Measurements from ENCODE around the gene PTCH1.

Gene PTCH1

DNA sequence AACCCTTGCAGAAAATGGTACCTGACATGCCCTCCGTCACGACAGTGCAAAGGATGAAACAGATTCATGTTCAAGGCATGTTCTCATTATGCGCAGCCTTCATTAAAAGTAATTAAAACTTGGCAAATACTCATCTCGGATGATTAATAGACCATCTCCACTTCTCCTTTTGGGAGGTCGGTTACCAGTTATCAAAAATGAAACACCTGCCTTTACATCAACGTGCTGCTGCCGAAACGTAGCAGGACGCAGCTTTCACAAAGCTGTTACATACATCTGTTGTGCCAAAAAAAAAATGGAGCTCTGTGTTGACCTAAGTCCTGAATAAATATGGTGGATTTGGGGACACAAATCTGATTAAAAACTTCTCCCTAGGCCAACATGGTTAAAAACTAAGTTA lies 75.7 kb downstream of the PTCH1 start:
- ChIA-PET POLR2A (no interaction called here), CTCF (no interaction called here)
- Histone ChIP-seq H3K4me3 (ENCODE audit: low read depth, low read length) (no peak overlapping the region), H3K36me3 (ENCODE audit: control insufficient read depth in 2 of 2, insufficient read depth in 1 of 2, low read length in 2 of 2) (peaks cover 8 to 22% of the 10 kb centered on the region in 2 experiments; a peak in 1 of 3 replicates), H3K27ac (ENCODE audit: extremely low read depth, low read depth, low read length) (no peak overlapping the region), H3K4me1 (ENCODE audit: control insufficient read depth, insufficient read depth, low read length) (no peaks in the 10 kb centered on the region), H3K9me3 (ENCODE audit: control insufficient read depth, insufficient read depth, low read depth, low read length) (no peaks in the 10 kb centered on the region)
- TF ChIP-seq, protein P1, sequence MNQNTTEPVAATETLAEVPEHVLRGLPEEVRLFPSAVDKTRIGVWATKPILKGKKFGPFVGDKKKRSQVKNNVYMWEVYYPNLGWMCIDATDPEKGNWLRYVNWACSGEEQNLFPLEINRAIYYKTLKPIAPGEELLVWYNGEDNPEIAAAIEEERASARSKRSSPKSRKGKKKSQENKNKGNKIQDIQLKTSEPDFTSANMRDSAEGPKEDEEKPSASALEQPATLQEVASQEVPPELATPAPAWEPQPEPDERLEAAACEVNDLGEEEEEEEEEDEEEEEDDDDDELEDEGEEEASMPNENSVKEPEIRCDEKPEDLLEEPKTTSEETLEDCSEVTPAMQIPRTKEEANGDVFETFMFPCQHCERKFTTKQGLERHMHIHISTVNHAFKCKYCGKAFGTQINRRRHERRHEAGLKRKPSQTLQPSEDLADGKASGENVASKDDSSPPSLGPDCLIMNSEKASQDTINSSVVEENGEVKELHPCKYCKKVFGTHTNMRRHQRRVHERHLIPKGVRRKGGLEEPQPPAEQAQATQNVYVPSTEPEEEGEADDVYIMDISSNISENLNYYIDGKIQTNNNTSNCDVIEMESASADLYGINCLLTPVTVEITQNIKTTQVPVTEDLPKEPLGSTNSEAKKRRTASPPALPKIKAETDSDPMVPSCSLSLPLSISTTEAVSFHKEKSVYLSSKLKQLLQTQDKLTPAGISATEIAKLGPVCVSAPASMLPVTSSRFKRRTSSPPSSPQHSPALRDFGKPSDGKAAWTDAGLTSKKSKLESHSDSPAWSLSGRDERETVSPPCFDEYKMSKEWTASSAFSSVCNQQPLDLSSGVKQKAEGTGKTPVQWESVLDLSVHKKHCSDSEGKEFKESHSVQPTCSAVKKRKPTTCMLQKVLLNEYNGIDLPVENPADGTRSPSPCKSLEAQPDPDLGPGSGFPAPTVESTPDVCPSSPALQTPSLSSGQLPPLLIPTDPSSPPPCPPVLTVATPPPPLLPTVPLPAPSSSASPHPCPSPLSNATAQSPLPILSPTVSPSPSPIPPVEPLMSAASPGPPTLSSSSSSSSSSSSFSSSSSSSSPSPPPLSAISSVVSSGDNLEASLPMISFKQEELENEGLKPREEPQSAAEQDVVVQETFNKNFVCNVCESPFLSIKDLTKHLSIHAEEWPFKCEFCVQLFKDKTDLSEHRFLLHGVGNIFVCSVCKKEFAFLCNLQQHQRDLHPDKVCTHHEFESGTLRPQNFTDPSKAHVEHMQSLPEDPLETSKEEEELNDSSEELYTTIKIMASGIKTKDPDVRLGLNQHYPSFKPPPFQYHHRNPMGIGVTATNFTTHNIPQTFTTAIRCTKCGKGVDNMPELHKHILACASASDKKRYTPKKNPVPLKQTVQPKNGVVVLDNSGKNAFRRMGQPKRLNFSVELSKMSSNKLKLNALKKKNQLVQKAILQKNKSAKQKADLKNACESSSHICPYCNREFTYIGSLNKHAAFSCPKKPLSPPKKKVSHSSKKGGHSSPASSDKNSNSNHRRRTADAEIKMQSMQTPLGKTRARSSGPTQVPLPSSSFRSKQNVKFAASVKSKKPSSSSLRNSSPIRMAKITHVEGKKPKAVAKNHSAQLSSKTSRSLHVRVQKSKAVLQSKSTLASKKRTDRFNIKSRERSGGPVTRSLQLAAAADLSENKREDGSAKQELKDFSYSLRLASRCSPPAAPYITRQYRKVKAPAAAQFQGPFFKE (tag by site-specific recombination; IDR thresholded peaks at IDR 0.05; ENCODE audit: borderline replicate concordance), result no peak
- TF ChIP-seq ZNF223 (tag by site-specific recombination; IDR thresholded peaks at IDR 0.05) (no peak), ZNF239 (tag by site-specific recombination; IDR thresholded peaks at IDR 0.05) (no peak), ZNF202 (tag by site-specific recombination; IDR thresholded peaks at IDR 0.05; ENCODE audit: borderline replicate concordance) (no peak), ZNF175 (tag by site-specific recombination; IDR thresholded peaks at IDR 0.05) (no peak), ZNF169 (tag by site-specific recombination; IDR thresholded peaks at IDR 0.05) (no peak), ZNF473 (tag by site-specific recombination; IDR thresholded peaks at IDR 0.05) (no peak), ZNF623 (tag by site-specific recombination; IDR thresholded peaks at IDR 0.05) (no peak), ZNF394 (tag by site-specific recombination; IDR thresholded peaks at IDR 0.05; ENCODE audit: borderline replicate concordance) (no peak), ZNF416 (tag by site-specific recombination; IDR thresholded peaks at IDR 0.05) (no peak), ZNF10 (tag by site-specific recombination; IDR thresholded peaks at IDR 0.05) (no peak), ZBTB20 (tag by site-specific recombination; IDR thresholded peaks at IDR 0.05) (no peak), ZNF76 (tag by site-specific recombination; IDR thresholded peaks at IDR 0.05; ENCODE audit: borderline replicate concordance, low read depth) (no peak), ZNF785 (tag by site-specific recombination; IDR thresholded peaks at IDR 0.05) (no peak), ZNF426 (tag by site-specific recombination; IDR thresholded peaks at IDR 0.05) (no peak)
- TF ChIP-seq, protein P2, sequence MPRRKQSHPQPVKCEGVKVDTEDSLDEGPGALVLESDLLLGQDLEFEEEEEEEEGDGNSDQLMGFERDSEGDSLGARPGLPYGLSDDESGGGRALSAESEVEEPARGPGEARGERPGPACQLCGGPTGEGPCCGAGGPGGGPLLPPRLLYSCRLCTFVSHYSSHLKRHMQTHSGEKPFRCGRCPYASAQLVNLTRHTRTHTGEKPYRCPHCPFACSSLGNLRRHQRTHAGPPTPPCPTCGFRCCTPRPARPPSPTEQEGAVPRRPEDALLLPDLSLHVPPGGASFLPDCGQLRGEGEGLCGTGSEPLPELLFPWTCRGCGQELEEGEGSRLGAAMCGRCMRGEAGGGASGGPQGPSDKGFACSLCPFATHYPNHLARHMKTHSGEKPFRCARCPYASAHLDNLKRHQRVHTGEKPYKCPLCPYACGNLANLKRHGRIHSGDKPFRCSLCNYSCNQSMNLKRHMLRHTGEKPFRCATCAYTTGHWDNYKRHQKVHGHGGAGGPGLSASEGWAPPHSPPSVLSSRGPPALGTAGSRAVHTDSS (tag by site-specific recombination; IDR thresholded peaks at IDR 0.05), result no peak
- TF ChIP-seq, protein P3, sequence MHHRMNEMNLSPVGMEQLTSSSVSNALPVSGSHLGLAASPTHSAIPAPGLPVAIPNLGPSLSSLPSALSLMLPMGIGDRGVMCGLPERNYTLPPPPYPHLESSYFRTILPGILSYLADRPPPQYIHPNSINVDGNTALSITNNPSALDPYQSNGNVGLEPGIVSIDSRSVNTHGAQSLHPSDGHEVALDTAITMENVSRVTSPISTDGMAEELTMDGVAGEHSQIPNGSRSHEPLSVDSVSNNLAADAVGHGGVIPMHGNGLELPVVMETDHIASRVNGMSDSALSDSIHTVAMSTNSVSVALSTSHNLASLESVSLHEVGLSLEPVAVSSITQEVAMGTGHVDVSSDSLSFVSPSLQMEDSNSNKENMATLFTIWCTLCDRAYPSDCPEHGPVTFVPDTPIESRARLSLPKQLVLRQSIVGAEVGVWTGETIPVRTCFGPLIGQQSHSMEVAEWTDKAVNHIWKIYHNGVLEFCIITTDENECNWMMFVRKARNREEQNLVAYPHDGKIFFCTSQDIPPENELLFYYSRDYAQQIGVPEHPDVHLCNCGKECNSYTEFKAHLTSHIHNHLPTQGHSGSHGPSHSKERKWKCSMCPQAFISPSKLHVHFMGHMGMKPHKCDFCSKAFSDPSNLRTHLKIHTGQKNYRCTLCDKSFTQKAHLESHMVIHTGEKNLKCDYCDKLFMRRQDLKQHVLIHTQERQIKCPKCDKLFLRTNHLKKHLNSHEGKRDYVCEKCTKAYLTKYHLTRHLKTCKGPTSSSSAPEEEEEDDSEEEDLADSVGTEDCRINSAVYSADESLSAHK (tag by site-specific recombination; IDR thresholded peaks at IDR 0.05), result no peak

Measured in HEK293 (cell line).